Astrocyte of the cerebellum (primary cell): Measurements from ENCODE around the gene EGFLAM.

Source experiments
- DNase-seq: peaks from one replicate; pipeline ENCODE4 v3.0.0-alpha.2; 2011; ENCODE audit warnings: low read depth
- H3K4me3 ChIP-seq: 2 replicates; pipeline ENCODE4 v1.5.1; 2011; ENCODE audit warnings: mild to moderate bottlenecking, low read depth, low read length, moderate library complexity
- CTCF ChIP-seq: IDR thresholded peaks from 2 replicates; pipeline ENCODE4 v1.5.1; 2012; ENCODE audit warnings: low read length, low read depth, moderate library complexity, mild to moderate bottlenecking; ENCODE audit errors: missing control alignments
- in situ Hi-C: cut with HindIII; loops from 2 replicates; pipeline ENCODE4 v1.10.0; 2017; ENCODE audit warnings: low sequenced_read_pairs

EGFLAM gene

GRCh38 chr5:38465061-38465460 lies 206.7 kb downstream of the EGFLAM start:
- TF ChIP-seq CTCF: no peak
- in situ Hi-C loops: no loop called here
- DNase-seq: no peak
- no peak overlapping the region for H3K4me3 ChIP-seq

GRCh38 chr5:38465702-38466423 lies 207.5 kb downstream of the EGFLAM start:
- no peak for TF ChIP-seq CTCF
- DNase-seq: no peak
- in situ Hi-C loops: no loop called here
- H3K4me3 ChIP-seq: no peak overlapping the region

- no peak for TF ChIP-seq CTCF
- no peak overlapping the region for H3K4me3 ChIP-seq
- no peak for DNase-seq
- in situ Hi-C loops: no loop called here
Measured at GRCh38 chr5:38466424-38467189, 208.2 kb downstream of the EGFLAM start.

GRCh38 chr5:38467353-38468040 lies 209.1 kb downstream of the EGFLAM start:
- in situ Hi-C loops: no loop called here
- no peak for TF ChIP-seq CTCF
- DNase-seq: no peak
- H3K4me3 ChIP-seq: no peak overlapping the region

GRCh38 chr5:38468202-38468673 lies 209.9 kb downstream of the EGFLAM start:
- H3K4me3 ChIP-seq: no peak overlapping the region
- in situ Hi-C loops: no loop called here
- no peak for TF ChIP-seq CTCF
- peak; percentile 86 for DNase-seq

GRCh38 chr5:38468978-38469706 lies 210.8 kb downstream of the EGFLAM start:
- TF ChIP-seq CTCF: no peak
- no peak for DNase-seq
- H3K4me3 ChIP-seq: no peak overlapping the region
- in situ Hi-C loops: no loop called here
